Stimulated activated CD4-positive, alpha-beta T cell treated with anti-CD3 and anti-CD28 coated beads, Interleukin-15, amount 100 ng/mL, for 48 hours (primary cell): ENCODE results near the gene SORBS1.

Source experiments
- DNase-seq, 2 donors: peaks; one replicate each; pipeline ENCODE4 v3.0.0-alpha.2; 2020; ENCODE audit warnings: low read depth in 2 of 2

The SORBS1 gene

GRCh38 chr10:95408983-95409873 is 151.9 kb downstream of the SORBS1 start:
- no peak for DNase-seq

DNA sequence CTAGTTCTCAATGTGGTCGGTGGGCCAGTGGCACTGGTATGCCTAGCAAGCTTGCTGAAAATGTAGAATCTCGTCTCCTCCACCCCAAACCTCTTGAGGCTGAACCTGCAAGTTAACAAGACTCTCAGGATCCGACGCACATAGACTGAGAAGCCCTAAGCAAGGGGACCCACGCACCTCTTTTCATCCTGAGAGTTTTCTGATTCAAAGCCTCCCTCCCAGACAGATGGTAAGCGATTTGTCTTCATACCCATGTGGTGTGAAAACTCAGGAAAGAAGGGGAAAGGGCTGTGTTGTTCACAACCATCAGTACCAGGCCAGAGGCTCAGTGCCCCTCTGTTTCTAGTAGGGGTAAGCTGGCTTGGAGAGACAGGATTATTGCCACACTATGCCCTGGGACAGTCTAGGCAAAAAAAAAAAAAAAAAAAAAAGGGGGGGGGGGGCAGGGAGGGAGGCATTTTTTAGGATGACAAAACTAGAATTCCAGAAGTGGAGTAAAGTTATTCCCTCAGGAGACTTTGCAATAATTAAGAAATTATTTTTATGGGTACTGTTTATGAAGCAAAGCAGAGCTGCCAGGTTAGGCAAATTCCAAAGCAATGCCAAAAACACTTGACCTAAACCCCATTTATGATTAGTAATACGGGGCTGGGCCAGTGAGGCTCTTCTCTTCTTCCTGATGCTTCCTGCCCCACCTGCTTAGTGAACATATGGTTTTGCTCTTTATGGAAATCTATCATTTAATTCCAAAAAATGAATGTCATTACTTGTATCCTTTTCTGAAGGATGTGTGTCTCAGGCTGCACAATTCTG is 152.8 kb downstream of the SORBS1 start:
- DNase-seq = no peak

- DNase-seq = no peak
Measured at GRCh38 chr10:95407546-95407945, 153.6 kb downstream of the SORBS1 start.

DNA sequence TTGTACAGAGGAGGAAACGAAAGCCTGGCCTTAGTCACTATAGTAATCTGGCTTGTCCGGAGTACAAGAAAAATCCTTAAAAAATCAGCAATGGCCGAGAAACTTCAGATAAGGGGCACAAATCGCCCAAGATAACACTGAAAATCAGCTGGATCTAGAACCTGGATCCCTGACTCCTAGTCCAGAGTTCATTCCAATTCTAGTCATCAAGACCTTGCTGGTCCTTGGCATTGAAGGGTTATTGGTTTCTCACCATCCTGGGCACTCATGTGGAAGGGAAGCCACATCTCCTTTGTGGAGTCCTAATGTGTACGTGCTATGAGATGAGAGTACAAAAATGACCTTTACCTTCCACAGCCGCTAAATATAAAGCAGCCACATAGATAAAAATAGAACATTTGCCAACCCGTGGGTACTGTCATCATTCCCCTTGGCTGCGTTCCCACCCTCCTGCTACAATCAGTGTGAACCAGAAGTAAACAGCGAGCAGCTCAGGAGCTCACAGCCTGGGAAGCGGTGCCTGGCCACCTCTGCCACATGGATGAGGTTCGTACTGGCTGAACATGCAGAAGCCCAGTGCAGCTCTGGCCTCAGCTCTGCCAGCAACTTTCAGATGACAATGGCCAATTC is 154.4 kb downstream of the SORBS1 start:
- DNase-seq = no peak

- no peak for DNase-seq
Measured at GRCh38 chr10:95405655-95406054, 155.5 kb downstream of the SORBS1 start.

GRCh38 chr10:95404864-95405263 is 156.3 kb downstream of the SORBS1 start:
- no peak for DNase-seq

DNA sequence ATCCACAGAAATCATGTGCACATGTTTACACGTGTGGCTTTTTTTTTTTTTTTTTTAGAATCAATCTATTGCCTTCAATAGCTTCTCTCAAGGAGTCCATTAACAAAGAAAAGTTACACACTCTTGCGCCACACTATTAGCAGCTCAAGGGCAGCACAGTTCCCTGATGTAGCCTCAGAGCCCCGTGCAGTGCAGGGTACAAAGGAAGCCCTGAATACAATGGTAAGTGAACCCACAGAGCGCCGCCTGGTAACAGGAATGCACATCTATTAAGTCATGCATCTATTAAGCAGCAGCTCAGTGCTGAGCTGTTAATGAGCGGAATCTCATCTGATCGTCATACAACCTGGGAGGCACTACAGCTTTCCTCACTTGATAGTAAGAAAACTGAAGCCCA is 156.7 kb downstream of the SORBS1 start:
- DNase-seq = no peak

DNA sequence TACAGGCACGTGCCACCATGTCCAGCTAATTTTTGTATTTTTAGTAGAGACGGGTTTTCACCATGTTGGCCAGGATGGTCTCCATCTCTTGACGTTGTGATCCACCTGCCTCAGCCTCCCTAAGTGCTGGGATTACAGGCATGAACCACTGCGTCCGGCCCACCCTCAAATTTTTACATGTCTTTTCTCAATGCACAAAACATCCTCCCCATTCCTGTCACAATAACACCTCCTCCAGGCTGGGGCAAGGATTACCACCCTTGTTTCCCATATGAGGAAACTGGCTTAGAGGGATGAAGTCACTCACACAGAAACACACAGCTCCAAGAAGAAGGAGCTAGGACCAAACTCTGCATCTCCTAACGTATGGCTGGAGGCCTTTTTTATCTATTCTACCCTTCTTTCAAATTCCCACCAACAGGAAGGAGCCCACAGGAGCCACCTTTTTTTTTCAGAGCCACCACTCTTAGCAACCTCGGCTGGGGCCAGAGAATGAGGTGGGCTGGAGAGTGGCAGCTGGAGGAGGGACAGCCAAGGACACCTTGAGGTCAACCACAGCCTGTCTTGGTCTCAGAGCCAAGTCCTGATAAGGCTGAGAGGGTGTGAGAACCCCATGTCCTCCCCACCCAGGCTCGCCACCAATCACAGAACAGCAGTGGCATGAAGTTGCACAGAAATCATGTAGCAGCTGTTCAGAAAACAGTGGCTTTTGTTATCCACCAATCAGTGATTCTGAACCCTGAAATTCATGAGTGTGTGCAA is 157.3 kb downstream of the SORBS1 start:
- no peak for DNase-seq

- DNase-seq = no peak
Measured at GRCh38 chr10:95401704-95402469, 159.3 kb downstream of the SORBS1 start.

DNA sequence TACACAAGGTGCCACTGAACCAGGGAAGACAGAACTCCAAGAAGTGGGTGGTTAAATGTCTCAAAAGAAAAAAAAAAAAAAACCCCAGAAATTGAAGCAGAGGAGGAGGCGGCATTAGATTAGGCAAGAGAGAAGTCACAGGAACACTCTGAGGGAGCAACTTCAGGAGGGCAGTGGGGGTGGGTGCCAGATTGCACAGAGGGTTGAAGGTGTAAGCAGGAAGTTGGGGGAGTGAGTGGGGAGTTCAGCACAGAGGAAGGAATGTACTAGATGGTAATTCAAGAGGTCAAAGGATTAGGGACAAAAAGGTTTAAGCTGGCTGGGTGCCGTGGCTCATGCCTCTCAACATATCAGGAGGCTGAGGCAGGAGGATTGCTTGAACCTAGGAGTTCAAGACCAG is 160.4 kb downstream of the SORBS1 start:
- DNase-seq = no peak

GRCh38 chr10:95399183-95399582 is 162.0 kb downstream of the SORBS1 start:
- no peak for DNase-seq

- no peak for DNase-seq
Measured at GRCh38 chr10:95397747-95398146, 163.4 kb downstream of the SORBS1 start.

DNA sequence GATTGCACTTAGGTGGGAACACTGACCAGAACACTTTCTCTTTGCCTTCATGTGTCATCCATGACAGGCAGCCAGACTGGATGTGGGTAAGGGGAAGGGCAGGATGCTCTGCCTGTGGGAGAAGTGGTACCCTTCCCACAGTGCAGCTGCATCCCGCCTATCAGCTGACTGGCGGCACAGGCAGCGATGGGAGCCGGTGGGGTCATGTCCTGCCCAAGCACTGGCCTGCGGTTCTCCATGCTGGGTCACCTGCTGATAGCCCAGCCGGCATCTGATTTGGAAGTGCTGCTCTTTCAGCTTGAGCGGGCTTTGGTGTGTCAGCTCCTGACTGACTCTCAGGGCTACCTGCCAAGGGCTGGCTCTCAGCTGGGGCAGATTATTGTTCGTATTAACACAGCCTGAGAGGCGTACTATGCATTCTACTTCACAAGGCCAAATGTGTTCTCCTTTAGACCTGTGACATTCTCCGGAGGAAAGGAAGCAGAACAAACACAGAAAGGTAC is 165.2 kb downstream of the SORBS1 start:
- DNase-seq = no peak

GRCh38 chr10:95394161-95394880 is 166.8 kb downstream of the SORBS1 start:
- DNase-seq = peak in 1 of 2 donors; percentile 19

DNA sequence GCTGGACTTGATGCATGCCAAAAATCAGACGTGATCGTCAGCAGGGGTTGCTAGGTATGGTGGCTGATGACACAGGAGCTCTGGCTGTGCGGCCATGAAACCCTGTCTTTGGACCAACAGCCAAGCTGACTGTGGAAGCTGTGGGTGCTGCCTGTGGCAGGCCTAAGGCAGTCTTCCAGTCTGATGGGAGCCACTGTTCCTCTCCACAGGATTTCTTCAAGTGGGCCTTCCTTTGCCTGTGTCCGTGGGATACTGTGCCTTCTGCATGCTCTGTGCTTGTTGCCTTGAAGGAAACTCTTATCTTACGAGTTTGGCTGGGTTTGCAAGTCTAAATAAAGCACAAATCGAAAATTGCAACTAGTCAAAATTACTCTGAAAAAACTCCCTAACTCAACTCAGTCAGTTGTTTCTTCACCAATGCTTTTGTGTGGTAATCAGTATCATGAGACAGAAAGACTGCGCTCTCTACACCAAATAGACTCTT is 168.4 kb downstream of the SORBS1 start:
- no peak for DNase-seq

DNA sequence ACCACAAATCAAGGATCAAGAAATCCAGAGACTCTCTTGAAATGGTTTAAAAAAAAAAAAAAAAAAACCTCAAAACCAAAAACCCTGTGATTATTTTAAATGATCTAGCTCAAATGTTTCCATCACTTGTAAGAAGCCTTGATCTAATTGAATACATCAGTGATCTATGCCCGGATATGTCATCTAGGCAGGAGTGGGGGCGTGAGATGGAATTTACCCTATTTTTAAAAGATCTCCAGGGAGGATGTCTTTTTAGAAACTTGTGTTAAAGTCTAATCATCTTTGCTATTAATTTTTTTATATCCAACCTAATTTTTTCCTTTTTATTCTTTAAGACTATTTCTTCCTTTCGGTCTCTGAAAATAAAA is 169.0 kb downstream of the SORBS1 start:
- no peak for DNase-seq

GRCh38 chr10:95391581-95392216 is 169.5 kb downstream of the SORBS1 start:
- no peak for DNase-seq

DNA sequence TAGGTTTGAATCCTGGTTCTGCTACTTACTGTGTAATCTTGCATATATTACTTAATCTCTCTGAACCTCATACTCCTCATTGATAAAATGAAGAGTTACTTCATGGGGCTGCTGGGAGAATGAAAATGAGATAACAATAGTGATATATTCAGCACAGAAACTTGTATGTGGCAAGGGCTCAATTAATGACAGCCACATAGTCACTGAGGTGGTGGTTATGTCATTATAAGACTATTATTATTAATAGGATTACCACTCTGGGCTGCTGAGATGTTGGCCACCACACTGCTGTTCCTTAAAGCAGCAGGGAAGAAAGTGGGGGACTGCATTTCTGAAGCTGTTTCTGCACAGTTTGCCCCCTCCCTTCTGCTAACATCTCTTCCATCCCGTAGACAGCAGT is 170.0 kb downstream of the SORBS1 start:
- no peak for DNase-seq

- DNase-seq = no peak
Measured at GRCh38 chr10:95389982-95390381, 171.2 kb downstream of the SORBS1 start.
